Dermis blood vessel endothelial cell (primary cell): ENCODE measurements around the gene DGKD. TPM values are rescaled to one million over a fixed set of nuclear protein-coding genes. Genes with fewer than 3 reads are reported as not detected.
A peak's percentile ranks its signal among the peaks of the same experiment; 100 is the strongest.
"Not testable (repeated sequence)": the region's sequence is repeated elsewhere in the genome, so short reads cannot be mapped to it uniquely, and the experiment has no call there.

Experiments used
- DNase-seq: peaks from one replicate; pipeline ENCODE4 v3.0.0; 2010
- total RNA-seq: library from RNA; depleted of rRNA; stranded (reverse); fragments of >200 nt; gene quantifications from 2 replicates; pipeline ENCODE4 v1.2.3, GENCODE V29; 2014

The DGKD gene
- total RNA-seq, 1 donor from 2014 or later = 12.3 TPM

GRCh38 chr2:233387667-233388528 is 33.6 kb downstream of the DGKD start:
- peak; percentile 94 for DNase-seq

- DNase-seq = no peak
These were observed 35.4 kb downstream of the DGKD start for GRCh38 chr2:233389601-233390125.

DNA sequence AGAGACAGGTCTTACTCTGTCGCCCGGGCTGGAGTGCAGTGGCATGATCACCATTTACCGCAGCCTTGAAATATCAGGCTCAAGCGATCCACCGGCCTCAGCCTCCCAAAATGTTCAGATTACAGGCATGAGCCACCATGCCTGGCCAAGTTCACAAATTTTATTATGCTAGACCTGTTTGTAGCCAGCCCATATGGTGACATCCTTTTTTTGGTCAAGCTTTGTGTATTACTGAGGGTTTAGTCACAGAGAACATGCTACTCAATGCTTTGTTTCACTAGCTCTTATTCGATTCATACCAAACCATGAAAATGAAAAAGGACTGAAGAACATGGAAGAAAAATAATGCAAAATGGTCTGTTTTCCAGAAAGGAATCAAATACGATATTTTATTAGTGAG is 41.4 kb downstream of the DGKD start:
- no peak for DNase-seq

DNA sequence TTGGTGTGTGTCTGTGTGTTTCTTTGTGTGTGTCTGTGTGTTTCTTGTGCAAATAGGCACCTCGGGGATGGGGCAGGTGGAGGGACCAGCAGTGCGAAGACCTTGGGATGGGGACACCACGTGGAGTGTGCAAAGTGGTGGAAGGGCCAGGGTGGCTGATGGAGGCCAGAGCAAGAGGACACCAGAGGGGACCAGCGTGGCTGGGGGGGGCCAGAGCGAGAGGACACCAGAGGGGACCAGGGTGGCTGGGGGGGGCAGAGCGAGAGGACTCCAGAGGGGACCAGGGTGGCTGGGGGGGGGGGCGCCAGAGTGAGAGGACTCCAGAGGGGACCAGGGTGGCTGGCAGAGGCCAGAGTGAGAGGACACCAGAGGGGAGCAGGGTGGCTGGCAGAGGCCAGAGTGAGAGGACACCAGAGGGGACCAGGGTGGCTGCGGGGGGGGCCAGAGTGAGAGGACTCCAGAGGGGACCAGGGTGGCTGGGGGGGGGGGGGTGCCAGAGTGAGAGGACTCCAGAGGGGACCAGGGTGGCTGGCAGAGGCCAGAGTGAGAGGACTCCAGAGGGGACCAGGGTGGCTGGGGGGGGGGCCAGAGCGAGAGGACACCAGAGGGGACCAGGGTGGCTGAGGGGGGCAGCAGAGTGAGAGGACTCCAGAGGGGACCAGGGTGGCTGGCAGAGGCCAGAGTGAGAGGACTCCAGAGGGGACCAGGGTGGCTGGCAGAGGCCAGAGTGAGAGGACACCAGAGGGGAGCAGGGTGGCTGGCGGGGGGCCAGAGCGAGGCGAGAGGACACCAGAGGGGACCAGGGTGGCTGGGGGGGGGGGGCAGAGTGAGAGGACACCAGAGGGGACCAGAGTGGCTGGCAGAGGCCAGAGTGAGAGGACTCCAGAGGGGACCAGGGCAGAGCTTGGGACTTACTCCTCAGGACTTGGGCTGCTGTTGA is 42.7 kb downstream of the DGKD start:
- not testable (repeated sequence) for DNase-seq

DNA sequence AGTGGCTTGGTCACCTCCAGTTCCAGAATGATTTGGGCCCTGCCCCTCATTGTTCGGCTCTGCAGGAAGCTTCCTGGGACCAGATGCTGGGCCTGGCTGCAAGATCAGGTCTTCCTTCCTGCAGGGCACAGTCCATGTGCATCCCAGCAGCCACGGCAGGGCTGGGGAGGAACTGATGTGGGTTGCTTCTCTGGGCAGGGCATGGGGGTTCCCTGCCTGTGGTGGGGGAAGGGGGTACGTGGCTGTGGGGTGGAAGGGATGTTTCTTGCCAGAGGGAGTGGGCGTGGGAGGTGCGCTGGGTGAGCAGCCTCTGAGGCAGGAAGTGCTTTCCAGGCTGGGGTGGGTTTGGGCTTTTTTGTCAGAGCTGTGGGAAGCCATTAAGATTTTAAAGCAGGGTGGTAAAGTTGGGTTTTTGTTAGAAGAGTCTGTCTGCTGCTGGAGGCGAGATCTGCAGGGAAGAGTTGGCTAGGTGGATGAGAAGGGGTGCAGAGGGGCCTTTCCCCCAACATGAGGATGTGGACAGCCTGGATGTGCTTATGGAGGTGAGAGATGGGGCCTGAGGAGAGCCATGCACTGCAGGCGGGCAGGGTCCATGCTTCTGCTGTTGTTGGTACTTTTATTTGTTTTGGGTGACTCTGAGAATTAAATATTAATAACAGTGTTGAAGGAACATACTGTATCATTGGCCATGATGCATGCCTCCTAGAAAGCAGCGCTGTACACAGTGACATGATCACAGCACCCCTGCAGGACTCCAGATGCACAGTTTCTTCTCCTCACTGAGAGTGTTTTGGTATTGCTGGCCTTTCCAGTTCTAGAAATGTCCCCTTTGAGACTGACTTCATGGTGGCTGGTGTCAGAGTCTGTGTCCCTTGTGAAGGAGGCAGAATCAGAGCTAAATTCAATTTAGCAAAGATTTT is 45.3 kb downstream of the DGKD start:
- DNase-seq = no peak

GRCh38 chr2:233400341-233400740 is 46.0 kb downstream of the DGKD start:
- DNase-seq = no peak

- no peak for DNase-seq
These were observed 46.7 kb downstream of the DGKD start for GRCh38 chr2:233400961-233401360.

DNA sequence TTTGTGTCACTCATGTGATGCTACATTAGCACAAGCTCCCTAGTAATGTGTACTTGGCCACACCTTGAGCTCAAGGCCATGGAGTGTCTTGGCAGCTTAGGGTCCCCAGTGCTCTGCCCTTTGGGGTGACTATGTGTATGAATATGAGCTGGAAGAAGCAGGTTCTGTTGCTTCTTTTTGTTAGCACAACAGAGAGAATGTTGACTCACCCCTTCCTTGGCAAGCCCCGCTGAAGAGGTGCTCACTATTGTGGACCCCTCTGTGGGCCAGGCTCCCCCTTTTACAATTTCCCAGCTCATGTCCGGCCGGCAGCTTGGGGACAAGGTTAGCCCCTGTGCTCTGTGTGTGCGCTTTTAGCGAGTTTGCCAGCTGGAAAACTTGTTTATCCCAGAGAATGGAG is 48.1 kb downstream of the DGKD start:
- DNase-seq = no peak

DNA sequence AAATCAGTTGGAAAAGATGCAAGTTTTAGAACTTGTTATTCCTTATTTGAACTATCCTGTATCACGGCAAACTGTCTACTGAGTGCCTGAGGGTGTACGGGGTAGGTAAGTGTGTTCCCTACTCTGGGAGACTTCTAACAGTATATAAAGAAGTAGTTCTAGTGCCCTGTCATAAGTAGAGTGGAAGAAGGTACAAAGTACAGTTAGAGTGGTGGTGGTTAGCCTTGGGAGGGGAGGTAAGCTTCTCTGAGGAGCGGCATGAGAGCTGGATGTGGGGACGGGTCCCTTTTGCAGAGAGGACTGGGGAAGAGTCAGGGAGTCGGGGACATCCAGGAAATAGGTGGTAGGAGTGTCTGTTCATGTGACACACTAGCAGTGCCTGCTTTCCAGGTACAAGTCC is 48.5 kb downstream of the DGKD start:
- DNase-seq = no peak

DNA sequence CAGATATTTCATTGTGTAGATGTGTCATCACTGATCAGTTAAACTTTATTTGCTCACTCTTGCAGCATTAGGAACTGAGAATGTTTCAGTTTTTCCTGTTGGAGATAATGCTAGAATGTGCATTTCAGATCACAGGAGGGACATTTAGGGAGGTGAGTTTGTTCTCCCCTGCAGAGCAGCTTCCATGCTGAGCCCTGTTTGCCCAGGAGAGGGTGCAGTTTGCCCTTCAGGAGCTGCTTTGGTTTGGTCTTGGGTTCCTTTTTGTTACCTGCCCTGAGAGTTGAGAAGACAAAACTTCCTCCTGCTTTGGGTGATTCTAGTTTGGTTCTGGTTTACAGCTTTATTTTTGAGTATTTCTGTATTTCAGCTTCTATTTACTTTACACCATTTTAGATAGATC is 49.9 kb downstream of the DGKD start:
- DNase-seq = peak; percentile 76

DNA sequence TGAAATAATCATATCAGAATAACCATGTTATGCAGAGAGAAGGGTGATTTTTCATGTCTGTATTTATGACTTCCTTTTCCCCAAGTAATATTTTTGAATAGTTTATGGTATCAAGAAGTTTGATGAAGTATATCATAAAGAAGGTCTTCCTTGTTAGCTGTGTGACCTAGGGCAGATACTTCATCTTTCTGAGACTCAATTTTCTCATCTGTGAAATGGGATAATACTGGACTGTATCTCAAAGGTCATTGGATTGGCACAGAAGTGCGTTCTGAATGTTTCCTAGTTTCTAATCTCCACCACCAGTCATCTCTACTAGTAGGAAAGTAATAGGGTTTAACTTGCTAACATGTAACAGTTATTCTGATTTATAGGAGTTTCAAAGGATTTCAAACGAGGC is 52.6 kb downstream of the DGKD start:
- DNase-seq = no peak

GRCh38 chr2:233407771-233408181 is 53.5 kb downstream of the DGKD start:
- no peak for DNase-seq

- DNase-seq = no peak
These were observed 54.3 kb downstream of the DGKD start for GRCh38 chr2:233408366-233409285.

DNA sequence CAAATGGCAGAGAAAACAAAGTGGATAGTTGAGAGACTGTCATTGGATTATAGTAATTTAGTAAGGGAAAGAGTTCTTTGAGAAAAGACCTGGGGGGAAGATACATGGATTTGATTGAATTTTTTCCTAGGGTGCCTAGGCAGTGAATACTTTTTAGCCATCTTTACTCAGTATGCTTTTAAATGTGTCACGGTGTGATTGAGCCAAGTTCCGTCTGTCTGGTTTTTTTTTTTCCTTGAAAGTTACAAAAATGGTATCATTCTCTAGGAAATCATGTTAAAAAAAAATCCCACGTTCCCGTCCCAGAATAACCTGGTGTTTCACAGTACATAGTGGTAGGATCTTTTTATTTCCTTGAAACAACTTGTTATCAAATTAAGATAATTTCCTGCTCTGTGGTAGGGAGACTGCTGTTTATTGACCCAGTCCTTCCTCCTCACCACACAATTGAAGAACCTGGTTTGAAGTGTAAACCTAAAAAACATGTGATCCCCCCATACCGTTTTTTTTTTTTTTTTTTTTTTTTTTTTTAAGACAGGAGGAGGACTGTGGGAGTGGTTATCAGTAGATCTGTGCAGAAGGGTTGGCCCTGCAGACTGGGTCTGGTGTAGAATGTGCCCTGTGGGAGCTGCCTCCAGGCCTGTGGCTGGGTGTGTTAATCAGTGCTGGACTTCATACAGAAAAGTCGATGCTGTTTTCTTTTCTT is 55.1 kb downstream of the DGKD start:
- DNase-seq = peak; percentile 66

DNA sequence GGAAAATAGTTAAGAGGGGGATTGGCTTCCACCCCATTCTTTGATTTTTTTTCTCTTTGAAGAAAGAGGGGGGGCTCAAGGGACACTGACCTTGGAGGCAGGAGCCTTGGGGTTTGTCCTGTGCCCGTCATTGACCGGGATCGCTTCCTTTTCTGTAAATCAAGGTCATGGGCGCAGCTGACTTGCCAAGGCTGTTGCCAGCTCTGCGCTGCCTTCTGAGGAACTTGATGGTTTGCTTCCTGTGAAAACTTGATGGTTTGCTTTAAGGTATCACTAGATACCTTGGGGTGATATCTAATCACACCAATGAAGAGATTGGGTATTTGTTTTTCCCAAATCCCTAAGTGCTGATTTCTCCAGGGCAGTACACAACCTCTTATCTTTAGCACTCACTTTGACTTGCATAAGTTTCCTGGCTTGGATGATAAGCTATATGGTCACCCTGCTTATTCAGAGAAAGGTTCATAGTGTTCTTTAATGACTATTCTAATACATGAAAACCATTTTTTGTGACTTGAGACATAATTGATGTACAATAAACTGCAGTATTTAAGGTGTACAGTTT is 56.0 kb downstream of the DGKD start:
- DNase-seq = no peak

- no peak for DNase-seq
These were observed 56.9 kb downstream of the DGKD start for GRCh38 chr2:233411162-233411561.

GRCh38 chr2:233412405-233412804 is 58.1 kb downstream of the DGKD start:
- no peak for DNase-seq

DNA sequence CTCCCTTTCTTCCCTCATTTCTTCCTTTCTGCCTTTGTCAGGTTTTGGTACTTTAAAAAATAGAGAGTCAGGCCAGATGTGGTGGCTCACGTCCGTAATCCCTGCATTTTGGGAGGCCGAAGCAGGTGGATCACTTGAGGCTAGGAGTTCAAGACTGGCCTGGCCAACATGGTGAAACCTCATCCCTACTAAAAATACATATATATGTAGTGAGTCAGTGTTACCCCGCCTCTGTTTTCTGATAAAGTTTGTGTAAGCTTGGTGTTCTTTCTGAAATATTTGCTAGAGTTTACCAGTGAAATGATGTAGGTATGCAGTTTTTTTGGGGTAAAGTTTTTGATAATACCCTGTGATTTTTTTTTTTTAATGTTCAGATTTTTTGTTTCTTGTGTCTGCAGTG is 58.8 kb downstream of the DGKD start:
- DNase-seq = no peak

DNA sequence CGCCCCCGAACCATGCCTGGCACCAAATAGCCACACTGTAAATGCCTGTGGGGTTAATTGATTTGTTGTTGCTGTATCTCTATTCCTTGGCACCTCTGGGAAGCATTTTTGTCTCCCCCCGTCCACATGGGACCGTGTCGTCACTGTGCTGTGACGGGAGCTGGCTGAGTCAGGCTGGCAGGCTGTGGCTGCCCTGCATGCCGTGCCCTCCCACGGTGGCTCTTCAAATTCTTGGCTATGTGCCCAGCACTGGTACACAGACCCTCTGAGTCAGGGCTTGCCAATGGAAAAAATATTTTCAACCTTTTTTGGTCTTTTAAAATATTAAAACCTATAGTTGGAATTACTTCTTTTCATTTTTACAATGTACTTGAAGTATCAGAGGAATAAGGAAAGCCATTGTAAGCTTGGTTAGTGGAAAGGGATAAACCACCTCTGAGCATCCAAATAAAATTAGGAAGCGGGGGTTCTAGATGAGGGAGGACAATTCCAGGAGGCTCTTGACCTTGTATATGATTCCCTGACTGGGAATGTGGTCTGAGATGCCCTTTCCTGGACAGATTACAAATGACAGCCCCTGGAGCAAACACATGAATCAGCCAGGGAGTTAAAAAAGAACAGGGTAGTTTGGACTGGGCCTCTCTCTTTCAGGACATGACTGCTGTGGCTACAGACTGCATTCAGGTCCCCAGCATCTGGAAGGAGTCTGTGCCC is 59.4 kb downstream of the DGKD start:
- peak; percentile 87 for DNase-seq
